Pancreas (tissue), 10 donors: ENCODE measurements around the gene GRM7. TPM values are rescaled to one million over a fixed set of nuclear protein-coding genes. Genes with fewer than 3 reads are reported as not detected.

Experiments
- ATAC-seq, 4 donors: fragments of 200-7000 bp; cut with Tn5 transposase; one replicate each; pipeline versions ENCODE4 v1.8.0 to v1.9.1; 2020; ENCODE audit warnings: mild to moderate bottlenecking in 4 of 4, moderate library complexity in 4 of 4
- DNase-seq, 6 donors: peaks; one replicate each; pipeline ENCODE4 v3.0.0-alpha.2; 2020
- FAIRE-seq: peaks from 2 replicates; lab custom pipeline; 2012; peaks lifted over from hg19 to GRCh38; lab: Jason Lieb, UNC
- H3K27ac ChIP-seq, 4 donors: fragments of 200-600 bp; sonication (generic); 1 replicate in 3 of 4; 2 replicates in 1 of 4; pipeline versions ENCODE4 v1.5.0 to v1.8.0; 2020
- H3K27me3 ChIP-seq, 4 donors: fragments of 200-600 bp; one replicate each; pipeline ENCODE4 v1.8.0; 2021
- H3K36me3 ChIP-seq, 3 donors: fragments of 200-600 bp; sonication (generic) in 1 of 3; one replicate each; pipeline versions ENCODE4 v1.5.0 to v1.8.0; 2020 to 2021
- H3K4me1 ChIP-seq, 3 donors: fragments of 200-600 bp; one replicate each; pipeline ENCODE4 v1.8.0; 2021
- H3K4me3 ChIP-seq, 4 donors: fragments of 200-600 bp; sonication (generic) in 2 of 4; one replicate each; pipeline versions ENCODE4 v1.5.0 to v1.8.0; 2020 to 2021
- H3K9me3 ChIP-seq, 4 donors: fragments of 200-600 bp; one replicate each; pipeline ENCODE4 v1.8.0; 2021
- WGBS, 2 donors: extraction: QIAGEN DNeasy Blood & Tissue Kit; methylation state at CpG; one replicate each; pipeline ENCODE4 v1.1.7; 2013; 5-methylcytosine and 5-hydroxymethylcytosine counted together
- intact Hi-C, 3 donors: fragments of 100-400 bp; cut with DNase I; formaldehyde crosslinking; loops; one replicate each; pipeline versions ENCODE4 v1.11.1 to v1.14.2; 2022
- polyA plus RNA-seq, 2 donors: library from polyadenylated mRNA; stranded (reverse); fragments of 200-250 nt; gene quantifications; one replicate each; pipeline ENCODE4 v1.2.3, GENCODE V29; 2013
- total RNA-seq, 6 donors: library from RNA; stranded (reverse); fragmentation: NEBNext Ultra II Directional in 4 of 6; extraction: Animal tissue kit (Norgen Biotek cat#: 25700) in 4 of 6; gene quantifications; one replicate each; pipeline versions ENCODE4 v1.2.1 to v1.2.4, GENCODE V29; 2021 to 2023
- TF ChIP-seq, protein P1 (sequence below), 4 donors: fragments of 200-600 bp; sonication (generic) in 3 of 4; IDR thresholded peaks; one replicate each; pipeline versions ENCODE4 v1.5.0 to v1.8.0; 2021; ENCODE audit warnings: antibody characterized with exemption in 4 of 4
- donor health status: healthy with polysubstance abuse.
- donor health status: DM: no; HTN: no; CAD: no; lungs with moderate emphysema.
- donor health status: DM: no; HTN: no; CAD: no.
- donor health status: control.
- donor health status: control.
- donor health status: Bipolar disorder and iron deficiency.
- donor health status: DM: yes; HTN: yes; CAD: no.
- donor health status: DM: no; HTN: no; CAD: no.
- donor health status: DM: no; HTN: no; CAD: no.
- donor health status: DM: yes; HTN: yes; CAD: no.

The GRM7 gene
- total and polyA plus RNA-seq, 8 donors: 0.03 to 0.28 (median 0.18) TPM; not detected in 4

DNA sequence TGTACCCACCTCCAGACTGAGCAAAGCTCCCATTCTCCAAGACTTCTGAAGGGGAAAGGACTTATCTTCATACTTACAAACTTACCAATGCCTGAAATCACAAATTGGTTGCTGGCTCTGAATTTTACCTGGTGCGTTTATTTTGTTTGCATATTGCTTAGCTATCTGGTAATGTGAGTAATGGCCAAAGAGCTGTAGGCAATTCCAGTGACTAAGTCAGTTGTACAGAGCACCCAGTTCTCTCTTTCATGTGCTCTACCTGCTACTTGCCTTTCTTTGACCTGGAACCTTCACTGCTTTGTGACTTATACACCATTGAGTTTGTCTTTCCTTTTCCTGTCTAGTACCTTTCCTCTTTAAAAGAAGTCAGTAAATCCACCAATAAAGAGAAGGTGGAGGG lies 884.8 kb downstream of the GRM7 start:
- Histone ChIP-seq H3K9me3 (no peaks in the 10 kb centered on the region), H3K4me3 (no peak overlapping the region), H3K27me3 (no peaks in the 10 kb centered on the region), H3K27ac (no peak overlapping the region), H3K36me3 (no peaks in the 10 kb centered on the region), H3K4me1 (no peaks in the 10 kb centered on the region)
- WGBS, 2 donors: 23% methylated on average over 1 of the region's 1 CpG
- ATAC-seq (no peak), DNase-seq (no peak), FAIRE-seq (no peak)
- TF ChIP-seq, protein P1, sequence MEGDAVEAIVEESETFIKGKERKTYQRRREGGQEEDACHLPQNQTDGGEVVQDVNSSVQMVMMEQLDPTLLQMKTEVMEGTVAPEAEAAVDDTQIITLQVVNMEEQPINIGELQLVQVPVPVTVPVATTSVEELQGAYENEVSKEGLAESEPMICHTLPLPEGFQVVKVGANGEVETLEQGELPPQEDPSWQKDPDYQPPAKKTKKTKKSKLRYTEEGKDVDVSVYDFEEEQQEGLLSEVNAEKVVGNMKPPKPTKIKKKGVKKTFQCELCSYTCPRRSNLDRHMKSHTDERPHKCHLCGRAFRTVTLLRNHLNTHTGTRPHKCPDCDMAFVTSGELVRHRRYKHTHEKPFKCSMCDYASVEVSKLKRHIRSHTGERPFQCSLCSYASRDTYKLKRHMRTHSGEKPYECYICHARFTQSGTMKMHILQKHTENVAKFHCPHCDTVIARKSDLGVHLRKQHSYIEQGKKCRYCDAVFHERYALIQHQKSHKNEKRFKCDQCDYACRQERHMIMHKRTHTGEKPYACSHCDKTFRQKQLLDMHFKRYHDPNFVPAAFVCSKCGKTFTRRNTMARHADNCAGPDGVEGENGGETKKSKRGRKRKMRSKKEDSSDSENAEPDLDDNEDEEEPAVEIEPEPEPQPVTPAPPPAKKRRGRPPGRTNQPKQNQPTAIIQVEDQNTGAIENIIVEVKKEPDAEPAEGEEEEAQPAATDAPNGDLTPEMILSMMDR (IDR thresholded peaks at IDR 0.05): no peak
- intact Hi-C loops: no loop called here

DNA sequence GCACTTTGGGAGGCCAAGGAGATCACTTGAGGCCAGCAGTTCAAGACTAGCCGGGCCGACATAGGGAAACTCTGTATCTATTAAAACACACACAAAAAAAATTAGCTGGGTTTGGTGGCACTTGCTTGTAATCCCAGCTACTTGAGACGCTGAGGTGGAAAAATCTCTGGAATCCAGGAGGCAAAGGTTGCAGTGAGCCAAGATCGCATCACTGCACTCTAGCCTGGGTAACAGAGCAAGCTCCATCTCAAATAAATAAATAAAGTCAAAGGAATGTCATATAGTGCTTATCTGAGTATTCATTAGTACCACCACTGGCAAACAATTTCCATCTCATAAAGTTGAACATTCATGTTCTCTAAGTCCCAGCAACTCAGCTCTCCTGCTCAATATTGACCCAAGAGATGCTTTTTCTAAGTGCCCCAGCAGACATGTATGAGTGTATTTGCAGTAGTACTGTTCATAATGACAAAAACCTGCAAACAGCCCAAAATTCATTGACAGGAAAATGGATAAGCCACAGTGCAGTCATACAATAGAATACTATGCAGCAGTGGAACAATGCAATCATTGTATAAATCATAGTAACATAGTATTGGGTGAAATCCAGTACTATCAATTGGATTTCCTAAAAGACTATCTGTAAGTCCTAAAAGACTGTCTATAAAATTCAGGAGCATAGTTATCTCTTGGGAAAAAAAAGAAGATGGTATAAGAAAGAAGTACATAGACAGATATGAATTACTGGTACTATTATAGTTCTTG lies 889.2 kb downstream of the GRM7 start:
- no peaks in the 10 kb centered on the region for H3K27me3 ChIP-seq
- no peaks in the 10 kb centered on the region for H3K4me1 ChIP-seq
- no peak for FAIRE-seq
- no peak overlapping the region for H3K27ac ChIP-seq
- no peak for ATAC-seq
- 54 to 55% methylated on average over 4 of the region's 4 CpGs for WGBS, 2 donors
- H3K9me3 ChIP-seq: no peaks in the 10 kb centered on the region
- intact Hi-C loops: no loop called here
- TF ChIP-seq, protein P1 (IDR thresholded peaks at IDR 0.05): no peak
- no peak overlapping the region for H3K4me3 ChIP-seq
- H3K36me3 ChIP-seq: no peaks in the 10 kb centered on the region
- no peak for DNase-seq

DNA sequence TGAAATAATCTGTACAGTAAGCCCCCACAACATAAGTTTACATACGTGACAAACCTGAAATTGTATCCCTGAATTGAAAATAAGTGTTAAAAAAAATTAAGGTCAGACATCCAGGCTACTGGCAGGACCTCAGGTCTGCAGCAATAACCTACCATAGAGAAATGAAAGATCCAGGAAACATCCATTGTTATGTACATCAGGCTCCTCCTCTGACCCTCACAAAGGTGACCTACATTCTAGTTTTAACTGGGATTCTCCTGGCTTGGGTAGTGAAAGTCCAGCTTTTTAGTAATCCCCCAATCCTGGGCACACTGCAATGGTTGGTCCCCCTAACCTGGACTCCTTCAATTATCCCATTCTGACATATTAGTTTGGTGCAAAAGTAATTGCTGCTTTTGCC lies 891.1 kb downstream of the GRM7 start:
- TF ChIP-seq, protein P1 (IDR thresholded peaks at IDR 0.05): no peak
- 67 to 69% methylated on average over 1 of the region's 1 CpG for WGBS, 2 donors
- H3K9me3 ChIP-seq: no peaks in the 10 kb centered on the region

DNA sequence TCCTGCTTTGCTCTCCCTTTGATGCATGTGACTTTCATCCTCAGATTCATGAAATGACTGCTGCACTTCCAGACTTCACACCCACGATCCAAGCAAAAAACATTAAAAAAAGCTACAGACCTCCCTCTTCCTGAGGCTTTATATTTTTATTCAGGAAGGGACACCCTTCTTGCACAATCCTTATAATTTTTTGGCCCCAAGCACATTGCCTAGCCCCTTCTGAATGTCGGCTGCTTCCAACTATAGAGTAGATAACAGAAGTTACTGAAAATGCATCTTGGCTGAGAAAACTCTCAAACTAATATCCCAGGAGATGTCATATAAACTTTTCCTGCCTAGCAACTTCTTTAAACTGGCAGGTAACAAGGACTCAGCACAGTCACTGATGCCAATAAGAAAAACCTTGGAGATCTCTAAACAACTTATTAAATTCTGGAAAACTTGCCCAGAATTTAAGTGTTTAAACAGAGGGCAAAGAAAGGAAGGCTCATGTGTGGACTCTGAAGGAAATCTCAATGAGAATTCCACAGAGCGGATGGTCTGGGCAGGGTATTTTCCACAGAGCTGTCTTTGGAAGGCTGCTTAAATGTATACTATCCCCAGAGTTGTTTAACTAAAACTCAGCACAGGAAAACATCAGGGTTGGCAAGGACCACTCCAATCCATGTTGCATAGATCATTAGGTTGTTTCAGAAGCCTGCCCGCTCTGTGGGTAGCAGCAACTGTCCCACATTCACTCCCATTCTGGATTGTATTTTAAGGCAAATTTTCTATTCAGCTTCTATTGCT lies 893.9 kb downstream of the GRM7 start:
- H3K27me3 ChIP-seq: no peaks in the 10 kb centered on the region
- DNase-seq: no peak
- TF ChIP-seq, protein P1 (IDR thresholded peaks at IDR 0.05): no peak
- no peak for ATAC-seq
- intact Hi-C loops: no loop called here
- no peak overlapping the region for H3K27ac ChIP-seq
- WGBS, 2 donors: 70 to 76% methylated on average over 4 of the region's 4 CpGs
- FAIRE-seq: no peak
- no peaks in the 10 kb centered on the region for H3K4me1 ChIP-seq
- no peak overlapping the region for H3K4me3 ChIP-seq
- no peaks in the 10 kb centered on the region for H3K36me3 ChIP-seq
- H3K9me3 ChIP-seq: no peaks in the 10 kb centered on the region

More for the DNA sequence above, 891.1 kb downstream of the GRM7 start:
- Histone ChIP-seq H3K27ac (no peak overlapping the region), H3K27me3 (no peaks in the 10 kb centered on the region), H3K36me3 (no peaks in the 10 kb centered on the region), H3K4me3 (no peak overlapping the region), H3K4me1 (no peaks in the 10 kb centered on the region)
- no peak for ATAC-seq
- DNase-seq: no peak
- intact Hi-C loops: no loop called here
- no peak for FAIRE-seq
